HEK293 (cell line): Measurements from ENCODE around the gene SUCO.

Experiments used
- BCL11A ChIP-seq: fragments of 450-650 bp; formaldehyde crosslinking; IDR thresholded peaks from 2 replicates; pipeline ENCODE4 v1.5.1; 2016; ENCODE audit warnings: low read depth, missing biosample characterization, missing genetic modification characterization
- REST ChIP-seq: fragments of 450-650 bp; formaldehyde crosslinking; IDR thresholded peaks from 2 replicates; pipeline ENCODE4 v1.5.1; 2016; ENCODE audit warnings: missing biosample characterization, missing genetic modification characterization
- ZNF549 ChIP-seq: fragments of 450-650 bp; IDR thresholded peaks from 2 replicates; pipeline ENCODE4 v1.5.1; 2018; ENCODE audit warnings: missing biosample characterization, missing genetic modification characterization, mild to moderate bottlenecking, inconsistent platforms, moderate library complexity
- ZNF596 ChIP-seq: fragments of 450-650 bp; IDR thresholded peaks from 2 replicates; pipeline ENCODE4 v1.5.0; 2018; ENCODE audit warnings: missing biosample characterization, mild to moderate bottlenecking, missing genetic modification characterization, moderate library complexity

- TF ChIP-seq REST (no peak), BCL11A (tag by site-specific recombination) (no peak), ZNF549 (tag by site-specific recombination) (no peak), ZNF596 (no peak)
These were observed 45.6 kb downstream of the SUCO start for GRCh38 chr1:172578586-172578985.
